GM18508 (cell line): Measurements from ENCODE around the gene TSTD2.
"Not testable (repeated sequence)": the region's sequence is repeated elsewhere in the genome, so short reads cannot be mapped to it uniquely, and the experiment has no call there.

Experiments
- ATAC-seq: cut with Tn5 transposase; IDR thresholded peaks from one replicate; pipeline ENCODE4 v1.9.1; 2021; ENCODE audit warnings: moderate number of reproducible peaks; ENCODE audit not compliant: insufficient read depth, unreplicated experiment

The TSTD2 gene

DNA sequence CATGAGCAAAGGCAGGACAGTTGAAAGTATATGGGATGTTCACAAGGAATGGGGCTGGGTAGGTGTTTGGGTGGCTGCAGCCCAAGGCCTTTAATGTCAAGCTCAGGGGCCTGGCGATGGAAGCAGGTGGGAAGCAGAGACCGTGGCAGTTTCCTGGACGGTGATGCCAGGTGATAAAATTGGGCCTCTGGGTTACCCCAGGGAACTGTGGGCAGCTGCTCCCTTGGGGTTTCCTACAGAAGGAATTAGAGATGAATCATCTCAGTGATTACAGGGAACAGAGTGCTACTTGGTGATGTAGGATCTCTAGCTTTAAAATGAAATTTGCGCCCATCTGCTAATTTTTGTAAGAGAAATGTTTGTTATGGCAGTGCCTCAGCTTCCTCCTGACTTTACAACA is 39.2 kb downstream of the TSTD2 start:
- ATAC-seq = no peak

GRCh38 chr9:97592126-97592525 is 41.0 kb downstream of the TSTD2 start:
- ATAC-seq = no peak

DNA sequence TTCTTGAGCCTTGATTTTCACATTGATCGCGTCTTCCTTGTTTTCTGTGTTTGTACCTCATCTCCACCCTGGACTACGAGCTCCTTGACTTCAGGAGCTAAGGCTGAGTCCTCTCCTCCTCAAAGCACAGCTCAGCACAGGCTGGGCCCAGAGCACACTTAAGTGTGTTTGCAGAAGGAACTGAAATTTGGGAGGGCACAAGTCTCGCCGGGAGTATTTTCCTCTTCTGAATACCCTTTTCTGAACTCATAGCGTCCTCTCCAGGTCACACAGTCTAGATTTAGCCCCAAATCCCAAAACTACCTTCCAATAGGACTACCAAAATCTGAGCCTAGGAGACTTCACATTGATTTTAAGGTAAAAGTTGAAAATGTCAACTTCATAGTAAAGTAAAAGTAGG is 41.6 kb downstream of the TSTD2 start:
- ATAC-seq = no peak

- ATAC-seq = not testable (repeated sequence)
Measured at GRCh38 chr9:97586909-97587308, 46.3 kb downstream of the TSTD2 start.

GRCh38 chr9:97584778-97585177 is 48.4 kb downstream of the TSTD2 start:
- not testable (repeated sequence) for ATAC-seq

GRCh38 chr9:97581590-97581989 is 51.6 kb downstream of the TSTD2 start:
- ATAC-seq = not testable (repeated sequence)

GRCh38 chr9:97579914-97580313 is 53.3 kb downstream of the TSTD2 start:
- ATAC-seq = no peak

DNA sequence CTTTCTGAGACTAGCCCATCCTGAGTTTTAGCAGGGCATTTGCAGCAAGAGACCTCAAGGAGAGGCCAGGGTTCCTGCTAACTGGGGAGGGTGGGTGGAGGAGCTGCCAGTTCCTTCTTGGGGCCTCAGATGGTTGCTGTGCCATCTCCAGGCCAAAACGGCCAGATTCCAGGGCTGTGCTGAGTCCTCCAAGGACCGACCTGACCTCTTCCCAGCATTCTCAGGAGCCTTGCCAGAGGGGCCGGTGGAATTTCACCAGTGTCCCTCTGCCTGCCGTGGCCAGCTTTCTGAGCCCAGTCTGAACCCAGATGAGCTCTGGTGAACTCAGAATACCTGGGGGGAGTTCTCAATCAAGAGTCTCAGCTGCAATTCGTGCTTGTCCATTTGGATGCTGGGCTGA is 54.3 kb downstream of the TSTD2 start:
- no peak for ATAC-seq

DNA sequence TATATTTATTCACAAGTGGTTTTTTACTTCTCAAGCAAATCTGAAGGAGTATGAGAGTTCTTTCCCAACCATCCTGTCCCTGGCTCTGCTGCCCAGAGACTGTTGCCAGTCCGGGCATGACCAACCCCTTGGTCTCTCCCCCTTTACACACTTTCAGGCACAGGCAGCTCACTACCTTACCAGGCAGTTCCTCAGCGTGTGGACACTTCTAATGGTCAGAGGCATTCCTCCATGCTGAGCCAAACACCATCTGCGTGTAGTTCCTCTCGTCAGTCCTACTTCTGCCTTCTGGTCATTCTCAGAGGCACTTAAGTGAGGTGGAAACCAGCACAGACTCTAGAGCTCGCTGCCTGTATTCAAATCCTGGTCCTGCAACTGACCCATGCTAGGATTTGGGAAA is 56.1 kb downstream of the TSTD2 start:
- ATAC-seq = no peak

DNA sequence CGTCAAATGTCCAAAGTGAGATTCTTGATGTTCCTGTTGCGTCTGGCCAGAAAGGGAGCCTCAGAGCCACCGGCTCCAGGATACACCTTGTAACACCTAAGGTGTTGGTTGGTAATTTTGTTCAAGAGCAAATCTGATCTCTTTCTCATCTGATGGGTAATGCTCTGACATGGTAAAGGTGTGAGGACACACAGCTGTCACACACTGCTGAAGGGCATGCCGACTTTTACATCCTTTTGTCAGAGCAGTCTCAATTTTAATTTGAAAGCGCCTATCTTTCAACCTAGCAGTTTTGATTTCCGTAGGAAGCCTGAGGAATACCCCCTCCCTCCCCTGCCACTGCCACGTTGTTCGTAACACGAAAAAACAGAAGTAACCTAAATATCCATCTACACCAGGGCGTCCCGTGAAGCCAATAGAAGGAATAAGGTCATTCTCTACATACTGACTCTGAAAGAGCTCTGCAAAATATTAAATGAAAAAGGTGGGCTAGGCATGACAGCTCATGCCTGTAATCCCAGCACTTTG is 57.4 kb downstream of the TSTD2 start:
- ATAC-seq = no peak

GRCh38 chr9:97574921-97575672 is 58.1 kb downstream of the TSTD2 start:
- not testable (repeated sequence) for ATAC-seq

- not testable (repeated sequence) for ATAC-seq
Measured at GRCh38 chr9:97574101-97574571, 59.0 kb downstream of the TSTD2 start.

DNA sequence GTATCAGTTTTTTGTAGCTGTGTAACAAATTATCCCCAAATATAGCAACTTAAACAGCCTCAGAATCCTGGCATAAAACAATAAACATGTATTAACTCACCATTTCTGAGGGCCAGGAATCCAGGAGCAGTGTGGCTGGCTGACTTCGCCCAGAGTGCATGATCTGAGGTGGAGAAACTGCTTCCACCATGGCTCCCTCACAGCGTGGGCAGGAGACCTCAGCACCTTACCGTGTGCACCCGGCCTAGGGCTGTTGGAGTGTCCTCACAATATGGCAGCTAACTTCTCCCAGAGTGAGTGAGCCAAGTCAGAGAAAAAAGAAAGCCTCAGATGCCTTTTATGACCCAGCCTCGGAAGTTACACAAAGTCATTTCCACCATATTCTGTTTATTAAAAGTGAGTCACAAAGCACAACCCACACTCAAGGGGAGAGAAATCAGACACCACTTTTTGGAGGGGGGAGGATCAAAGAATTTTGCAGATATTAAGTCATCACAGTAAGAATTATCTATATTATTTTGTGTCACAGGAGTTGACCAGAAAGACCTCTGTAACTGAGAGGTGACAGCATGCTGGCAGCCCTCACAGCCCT is 59.6 kb downstream of the TSTD2 start:
- no peak for ATAC-seq

- no peak for ATAC-seq
Measured at GRCh38 chr9:97572892-97573365, 60.2 kb downstream of the TSTD2 start.

GRCh38 chr9:97572196-97572891 is 60.8 kb downstream of the TSTD2 start:
- ATAC-seq = no peak

DNA sequence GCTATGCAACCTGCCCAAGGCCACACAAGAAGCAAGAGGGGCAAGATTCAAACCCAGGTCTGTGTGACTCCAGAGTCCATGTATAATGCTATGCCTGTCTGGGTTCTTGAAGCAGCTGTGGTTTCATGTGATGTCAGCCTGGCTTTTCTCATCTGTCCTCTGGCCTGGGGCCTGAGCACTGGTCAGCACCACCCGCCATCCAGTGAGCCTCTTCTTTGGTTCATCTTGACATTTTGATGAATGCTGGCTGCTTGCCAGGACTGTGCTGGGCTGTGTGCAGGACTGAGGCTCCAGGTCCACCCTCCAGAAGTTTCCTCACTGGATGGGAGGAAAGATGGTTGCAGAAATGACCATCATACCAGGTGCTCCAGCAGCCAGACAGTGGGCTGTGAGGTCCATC is 61.5 kb downstream of the TSTD2 start:
- ATAC-seq = no peak

GRCh38 chr9:97570899-97571298 is 62.3 kb downstream of the TSTD2 start:
- ATAC-seq = no peak

- ATAC-seq = no peak
Measured at GRCh38 chr9:97568461-97569275, 64.5 kb downstream of the TSTD2 start.

GRCh38 chr9:97567894-97568202 is 65.3 kb downstream of the TSTD2 start:
- no peak for ATAC-seq

- no peak for ATAC-seq
Measured at GRCh38 chr9:97567182-97567893, 65.8 kb downstream of the TSTD2 start.
